WTC11 (cell line): ENCODE data around the gene SERTAD1. TPM values are rescaled to one million over a fixed set of nuclear protein-coding genes. Genes with fewer than 3 reads are reported as not detected.
A peak's percentile ranks its signal among the peaks of the same experiment; 100 is the strongest.

Source experiments
- ATAC-seq: fragments of 200-7000 bp; cut with Tn5 transposase; 2 replicates; pipeline ENCODE4 v1.10.0; 2021; ENCODE audit warnings: mild to moderate bottlenecking, moderate library complexity
- CTCF ChIA-PET: fragments of 300-600 bp; sonication (Branson Sonifier 250); formaldehyde crosslinking; loops from one replicate; lab custom pipeline; 2021; ENCODE audit warnings: antibody characterized with exemption; lab: Charles Lee
- POLR2A ChIA-PET: fragments of 350-600 bp; sonication (Branson Sonifier 250); formaldehyde crosslinking; loops from one replicate; lab custom pipeline; 2021; ENCODE audit warnings: antibody characterized with exemption; lab: Charles Lee
- DNase-seq: peaks from one replicate; pipeline ENCODE4 v3.0.0; 2021; ENCODE audit warnings: low spot score
- H3K27ac Mint-ChIP-seq: 2 replicates; pipeline ENCODE4 v1.8.0; 2021; ENCODE audit warnings: mixed read lengths
- H3K27me3 Mint-ChIP-seq: 2 replicates; pipeline ENCODE4 v1.8.0; 2021; ENCODE audit warnings: low read depth, mild to moderate bottlenecking, moderate library complexity, mixed read lengths
- H3K36me3 Mint-ChIP-seq: 2 replicates; pipeline ENCODE4 v1.8.0; 2021; ENCODE audit warnings: mixed read lengths
- H3K4me1 Mint-ChIP-seq: 2 replicates; pipeline ENCODE4 v1.8.0; 2022; ENCODE audit warnings: mixed read lengths
- H3K4me3 Mint-ChIP-seq: 2 replicates; pipeline ENCODE4 v1.8.0; 2021; ENCODE audit warnings: mild to moderate bottlenecking, moderate library complexity, mixed read lengths
- H3K9me3 Mint-ChIP-seq: 2 replicates; pipeline ENCODE4 v1.8.0; 2021; ENCODE audit warnings: mixed read lengths
- CREM ChIP-seq: sonication (generic); formaldehyde crosslinking; IDR thresholded peaks from 2 replicates; pipeline ENCODE4 v1.8.1; 2022; ENCODE audit warnings: mild to moderate bottlenecking, missing genetic modification reagents, moderate library complexity
- EMX1 ChIP-seq: fragments of 250-450 bp; sonication (Bioruptor Pico); IDR thresholded peaks from 2 replicates; pipeline ENCODE4 v1.8.0; 2021; ENCODE audit warnings: mild to moderate bottlenecking
- ETV6 ChIP-seq: sonication (generic); formaldehyde crosslinking; IDR thresholded peaks from 2 replicates; pipeline ENCODE4 v1.8.1; 2022; ENCODE audit warnings: mild to moderate bottlenecking, missing genetic modification reagents
- GABPB1 ChIP-seq: sonication (generic); formaldehyde crosslinking; IDR thresholded peaks from 2 replicates; pipeline ENCODE4 v1.8.1; 2023; ENCODE audit warnings: mild to moderate bottlenecking, missing genetic modification reagents
- NFATC4 ChIP-seq: fragments of 250-450 bp; sonication (Bioruptor Pico); IDR thresholded peaks from 2 replicates; pipeline ENCODE4 v1.9.0; 2021; ENCODE audit warnings: mild to moderate bottlenecking
- NFYB ChIP-seq: sonication (generic); formaldehyde crosslinking; conservative IDR thresholded peaks from 2 replicates; pipeline ENCODE4 v1.8.0; 2022; ENCODE audit warnings: low read depth, missing genetic modification reagents
- SOX15 ChIP-seq: fragments of 250-450 bp; sonication (Bioruptor Pico); IDR thresholded peaks from 2 replicates; pipeline ENCODE4 v1.9.0; 2021; ENCODE audit warnings: mild to moderate bottlenecking
- SP1 ChIP-seq: sonication (generic); formaldehyde crosslinking; conservative IDR thresholded peaks from 2 replicates; pipeline ENCODE4 v1.8.1; 2022; ENCODE audit warnings: missing genetic modification reagents
- ZNF232 ChIP-seq: sonication (generic); formaldehyde crosslinking; IDR thresholded peaks from 2 replicates; pipeline ENCODE4 v1.8.0; 2022; ENCODE audit warnings: mild to moderate bottlenecking, missing genetic modification reagents
- total RNA-seq: library from RNA; stranded (reverse); gene quantifications from 3 replicates; pipeline ENCODE4 v1.2.3, GENCODE V29; 2021
- TF ChIP-seq, protein P1 (sequence below): sonication (generic); formaldehyde crosslinking; IDR thresholded peaks from 2 replicates; pipeline ENCODE4 v1.8.0; 2022; ENCODE audit warnings: mild to moderate bottlenecking, missing genetic modification reagents
- TF ChIP-seq, protein P2 (sequence below): sonication (generic); formaldehyde crosslinking; IDR thresholded peaks from 2 replicates; pipeline ENCODE4 v1.8.0; 2022; ENCODE audit warnings: mild to moderate bottlenecking, missing genetic modification reagents
- TF ChIP-seq, protein P3 (sequence below): sonication (generic); formaldehyde crosslinking; IDR thresholded peaks from 2 replicates; pipeline ENCODE4 v1.8.0; 2023; ENCODE audit warnings: mild to moderate bottlenecking, missing genetic modification reagents
- TF ChIP-seq, protein P4 (sequence below): sonication (generic); formaldehyde crosslinking; IDR thresholded peaks from 2 replicates; pipeline ENCODE4 v1.8.0; 2023; ENCODE audit warnings: missing genetic modification reagents, mild to moderate bottlenecking, borderline replicate concordance
- TF ChIP-seq, protein P5 (sequence below): sonication (generic); formaldehyde crosslinking; IDR thresholded peaks from 2 replicates; pipeline ENCODE4 v1.8.0; 2022; ENCODE audit warnings: mild to moderate bottlenecking, missing genetic modification reagents

The SERTAD1 gene
- total RNA-seq, 1 experiment from 2014 or later: 6.8 TPM

DNA sequence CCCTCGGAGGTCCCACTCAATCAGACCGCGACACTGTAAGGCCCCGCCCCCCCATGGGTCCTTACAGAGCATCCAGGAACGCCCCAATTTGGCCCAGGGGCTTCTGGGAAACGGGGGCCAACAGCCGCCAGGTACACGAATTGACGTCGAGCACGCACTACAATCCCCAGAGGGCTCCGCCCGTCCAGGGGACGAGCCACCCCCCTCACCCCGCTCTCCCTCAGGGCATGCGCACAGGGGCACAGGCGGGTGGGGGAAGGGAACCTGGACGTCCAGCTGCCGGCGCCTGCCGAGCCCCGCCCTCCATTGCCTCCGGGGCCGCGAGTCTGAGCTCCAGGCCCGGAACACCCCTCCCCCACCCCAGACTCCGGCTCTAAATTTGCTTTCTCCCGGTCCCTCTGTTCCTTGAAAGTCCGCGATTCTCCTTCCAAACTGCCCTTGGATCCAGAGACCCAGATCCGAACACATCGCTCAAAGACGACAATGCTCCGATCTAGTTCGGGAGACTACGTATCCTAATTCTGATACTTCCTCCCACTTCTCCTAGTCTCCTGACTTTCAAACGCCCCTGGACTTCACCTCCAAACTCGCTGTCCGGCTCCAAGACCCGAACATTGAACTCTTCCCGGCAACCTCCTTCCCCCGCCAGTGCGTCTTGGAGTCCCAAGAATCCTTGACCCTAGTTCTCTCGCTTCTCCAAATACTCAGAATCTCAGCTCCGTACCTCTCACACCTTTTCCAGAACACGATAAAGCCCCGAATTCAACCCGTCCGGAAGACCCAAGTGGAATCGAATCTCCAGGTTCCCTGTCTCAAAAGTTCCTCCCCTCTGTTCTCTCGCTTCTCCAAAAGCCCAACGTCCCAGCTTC lies 17.6 kb upstream of the SERTAD1 start:
- Mint-ChIP-seq H3K27ac (peak overlapping the region; percentile 99), H3K36me3 (peaks cover 19% of the 10 kb centered on the region), H3K9me3 (no peaks in the 10 kb centered on the region), H3K4me3 (peak overlapping the region; percentile 94), H3K4me1 (peaks cover 29% of the 10 kb centered on the region), H3K27me3 (no peaks in the 10 kb centered on the region)
- ChIA-PET POLR2A (interaction anchor here (0.5 to 3.9 kb wide), 18 partner anchors 9 to 1708 kb away, joined by 3 to 32 read pairs (median 4); partner anchors contain the start of genes BLVRB, C19orf47, PLD3 and SERTAD1), CTCF (interaction anchor here (0.6 to 2.5 kb wide), 20 partner anchors 10 to 226 kb away, joined by 3 to 46 read pairs (median 4); partner anchors contain the start of genes BLVRB, PRX, SERTAD1 and TTC9B)
- ATAC-seq (peak; percentile 83), DNase-seq (peak; percentile 99)
- no peak for TF ChIP-seq ZNF232 (CRISPR knock-in tag)
- 0 out of 2 replicates have a peak, but pooled peaks have one; percentile 35 for TF ChIP-seq GABPB1 (CRISPR knock-in tag)
- TF ChIP-seq, protein P1, sequence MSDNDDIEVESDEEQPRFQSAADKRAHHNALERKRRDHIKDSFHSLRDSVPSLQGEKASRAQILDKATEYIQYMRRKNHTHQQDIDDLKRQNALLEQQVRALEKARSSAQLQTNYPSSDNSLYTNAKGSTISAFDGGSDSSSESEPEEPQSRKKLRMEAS: peak; percentile 55; the same call in 1 of the 2 replicates
- TF ChIP-seq, protein P2, sequence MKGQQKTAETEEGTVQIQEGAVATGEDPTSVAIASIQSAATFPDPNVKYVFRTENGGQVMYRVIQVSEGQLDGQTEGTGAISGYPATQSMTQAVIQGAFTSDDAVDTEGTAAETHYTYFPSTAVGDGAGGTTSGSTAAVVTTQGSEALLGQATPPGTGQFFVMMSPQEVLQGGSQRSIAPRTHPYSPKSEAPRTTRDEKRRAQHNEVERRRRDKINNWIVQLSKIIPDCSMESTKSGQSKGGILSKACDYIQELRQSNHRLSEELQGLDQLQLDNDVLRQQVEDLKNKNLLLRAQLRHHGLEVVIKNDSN (CRISPR knock-in tag): peak; percentile 25; the same call in 1 of the 2 replicates
- TF ChIP-seq EMX1 (CRISPR knock-in tag): peak; percentile 27; the same call in 1 of the 2 replicates
- no peak for TF ChIP-seq NFATC4 (CRISPR knock-in tag)
- no peak for TF ChIP-seq SOX15 (CRISPR knock-in tag)
- TF ChIP-seq, protein P3, sequence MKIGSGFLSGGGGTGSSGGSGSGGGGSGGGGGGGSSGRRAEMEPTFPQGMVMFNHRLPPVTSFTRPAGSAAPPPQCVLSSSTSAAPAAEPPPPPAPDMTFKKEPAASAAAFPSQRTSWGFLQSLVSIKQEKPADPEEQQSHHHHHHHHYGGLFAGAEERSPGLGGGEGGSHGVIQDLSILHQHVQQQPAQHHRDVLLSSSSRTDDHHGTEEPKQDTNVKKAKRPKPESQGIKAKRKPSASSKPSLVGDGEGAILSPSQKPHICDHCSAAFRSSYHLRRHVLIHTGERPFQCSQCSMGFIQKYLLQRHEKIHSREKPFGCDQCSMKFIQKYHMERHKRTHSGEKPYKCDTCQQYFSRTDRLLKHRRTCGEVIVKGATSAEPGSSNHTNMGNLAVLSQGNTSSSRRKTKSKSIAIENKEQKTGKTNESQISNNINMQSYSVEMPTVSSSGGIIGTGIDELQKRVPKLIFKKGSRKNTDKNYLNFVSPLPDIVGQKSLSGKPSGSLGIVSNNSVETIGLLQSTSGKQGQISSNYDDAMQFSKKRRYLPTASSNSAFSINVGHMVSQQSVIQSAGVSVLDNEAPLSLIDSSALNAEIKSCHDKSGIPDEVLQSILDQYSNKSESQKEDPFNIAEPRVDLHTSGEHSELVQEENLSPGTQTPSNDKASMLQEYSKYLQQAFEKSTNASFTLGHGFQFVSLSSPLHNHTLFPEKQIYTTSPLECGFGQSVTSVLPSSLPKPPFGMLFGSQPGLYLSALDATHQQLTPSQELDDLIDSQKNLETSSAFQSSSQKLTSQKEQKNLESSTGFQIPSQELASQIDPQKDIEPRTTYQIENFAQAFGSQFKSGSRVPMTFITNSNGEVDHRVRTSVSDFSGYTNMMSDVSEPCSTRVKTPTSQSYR: peak; percentile 99
- TF ChIP-seq ETV6 (CRISPR knock-in tag): peak; percentile 82; the same call in 1 of the 2 replicates
- peak; percentile 95 for TF ChIP-seq SP1 (CRISPR knock-in tag)
- TF ChIP-seq, protein P4, sequence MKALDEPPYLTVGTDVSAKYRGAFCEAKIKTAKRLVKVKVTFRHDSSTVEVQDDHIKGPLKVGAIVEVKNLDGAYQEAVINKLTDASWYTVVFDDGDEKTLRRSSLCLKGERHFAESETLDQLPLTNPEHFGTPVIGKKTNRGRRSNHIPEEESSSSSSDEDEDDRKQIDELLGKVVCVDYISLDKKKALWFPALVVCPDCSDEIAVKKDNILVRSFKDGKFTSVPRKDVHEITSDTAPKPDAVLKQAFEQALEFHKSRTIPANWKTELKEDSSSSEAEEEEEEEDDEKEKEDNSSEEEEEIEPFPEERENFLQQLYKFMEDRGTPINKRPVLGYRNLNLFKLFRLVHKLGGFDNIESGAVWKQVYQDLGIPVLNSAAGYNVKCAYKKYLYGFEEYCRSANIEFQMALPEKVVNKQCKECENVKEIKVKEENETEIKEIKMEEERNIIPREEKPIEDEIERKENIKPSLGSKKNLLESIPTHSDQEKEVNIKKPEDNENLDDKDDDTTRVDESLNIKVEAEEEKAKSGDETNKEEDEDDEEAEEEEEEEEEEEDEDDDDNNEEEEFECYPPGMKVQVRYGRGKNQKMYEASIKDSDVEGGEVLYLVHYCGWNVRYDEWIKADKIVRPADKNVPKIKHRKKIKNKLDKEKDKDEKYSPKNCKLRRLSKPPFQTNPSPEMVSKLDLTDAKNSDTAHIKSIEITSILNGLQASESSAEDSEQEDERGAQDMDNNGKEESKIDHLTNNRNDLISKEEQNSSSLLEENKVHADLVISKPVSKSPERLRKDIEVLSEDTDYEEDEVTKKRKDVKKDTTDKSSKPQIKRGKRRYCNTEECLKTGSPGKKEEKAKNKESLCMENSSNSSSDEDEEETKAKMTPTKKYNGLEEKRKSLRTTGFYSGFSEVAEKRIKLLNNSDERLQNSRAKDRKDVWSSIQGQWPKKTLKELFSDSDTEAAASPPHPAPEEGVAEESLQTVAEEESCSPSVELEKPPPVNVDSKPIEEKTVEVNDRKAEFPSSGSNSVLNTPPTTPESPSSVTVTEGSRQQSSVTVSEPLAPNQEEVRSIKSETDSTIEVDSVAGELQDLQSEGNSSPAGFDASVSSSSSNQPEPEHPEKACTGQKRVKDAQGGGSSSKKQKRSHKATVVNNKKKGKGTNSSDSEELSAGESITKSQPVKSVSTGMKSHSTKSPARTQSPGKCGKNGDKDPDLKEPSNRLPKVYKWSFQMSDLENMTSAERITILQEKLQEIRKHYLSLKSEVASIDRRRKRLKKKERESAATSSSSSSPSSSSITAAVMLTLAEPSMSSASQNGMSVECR (CRISPR knock-in tag): no peak
- TF ChIP-seq, protein P5, sequence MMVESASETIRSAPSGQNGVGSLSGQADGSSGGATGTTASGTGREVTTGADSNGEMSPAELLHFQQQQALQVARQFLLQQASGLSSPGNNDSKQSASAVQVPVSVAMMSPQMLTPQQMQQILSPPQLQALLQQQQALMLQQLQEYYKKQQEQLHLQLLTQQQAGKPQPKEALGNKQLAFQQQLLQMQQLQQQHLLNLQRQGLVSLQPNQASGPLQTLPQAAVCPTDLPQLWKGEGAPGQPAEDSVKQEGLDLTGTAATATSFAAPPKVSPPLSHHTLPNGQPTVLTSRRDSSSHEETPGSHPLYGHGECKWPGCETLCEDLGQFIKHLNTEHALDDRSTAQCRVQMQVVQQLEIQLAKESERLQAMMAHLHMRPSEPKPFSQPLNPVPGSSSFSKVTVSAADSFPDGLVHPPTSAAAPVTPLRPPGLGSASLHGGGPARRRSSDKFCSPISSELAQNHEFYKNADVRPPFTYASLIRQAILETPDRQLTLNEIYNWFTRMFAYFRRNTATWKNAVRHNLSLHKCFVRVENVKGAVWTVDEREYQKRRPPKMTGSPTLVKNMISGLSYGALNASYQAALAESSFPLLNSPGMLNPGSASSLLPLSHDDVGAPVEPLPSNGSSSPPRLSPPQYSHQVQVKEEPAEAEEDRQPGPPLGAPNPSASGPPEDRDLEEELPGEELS (CRISPR knock-in tag): peak; percentile 38; the same call in 1 of the 2 replicates
- peak; percentile 75; the same call in 1 of the 2 replicates for TF ChIP-seq CREM (CRISPR knock-in tag)
- no peak for TF ChIP-seq NFYB (CRISPR knock-in tag)
